ENCODE measurements around the gene SEPTIN3.

GRCh38 chr22:41951898-41952474 is 17.3 kb upstream of the SEPTIN3 start, which contains the start of gene SMIM45:
- TF ChIP-seq EP300 (IDR thresholded peaks at IDR 0.05; ENCODE audit: borderline replicate concordance in 1 of 2, low read depth in 2 of 2, low read length in 2 of 2) (no peak), POLR2AphosphoS5 (IDR thresholded peaks at IDR 0.05; ENCODE audit: low read depth, low read length) (no peak), CTCF (IDR thresholded peaks at IDR 0.05; ENCODE audit: control extremely low read depth in 1 of 3, insufficient read depth in 1 of 3, low read depth in 1 of 3, low read length in 3 of 3) (peak in 2 of 3 experiments; percentile 8 to 11; a peak in 2 of 4 replicates), EZH2 (IDR thresholded peaks at IDR 0.05; ENCODE audit: low read depth, low read length, severe bottlenecking) (no peak), PHF8 (conservative IDR thresholded peaks at IDR 0.05; ENCODE audit: low read depth, low read length) (no peak), ATF3 (IDR thresholded peaks at IDR 0.05; ENCODE audit: insufficient read depth, low read depth, low read length) (no peak), TCF12 (IDR thresholded peaks at IDR 0.05; ENCODE audit: low read depth, low read length) (no peak), CHD2 (IDR thresholded peaks at IDR 0.05; ENCODE audit: low read length) (no peak)
